GM18907 (cell line): ENCODE results near the gene DUSP8.
A peak's percentile ranks its signal among the peaks of the same experiment; 100 is the strongest.
"Not testable (repeated sequence)": the region's sequence is repeated elsewhere in the genome, so short reads cannot be mapped to it uniquely, and the experiment has no call there.

Experiments
- ATAC-seq: cut with Tn5 transposase; IDR thresholded peaks from one replicate; pipeline ENCODE4 v1.9.1; 2021; ENCODE audit warnings: mild to moderate bottlenecking, moderate library complexity; ENCODE audit not compliant: unreplicated experiment

DUSP8 gene

GRCh38 chr11:1572197-1573076 lies at the start of gene DUSP8:
Gene DUSP8 (minus strand): TSS chr11:1572271. CDS start chr11:1565826, 6,445 bp downstream.
- no peak for ATAC-seq

- no peak for ATAC-seq
Observed at GRCh38 chr11:1619449-1619848, 47.4 kb upstream of the DUSP8 start.

GRCh38 chr11:1618231-1618630 lies 46.2 kb upstream of the DUSP8 start:
- ATAC-seq: no peak

- ATAC-seq: no peak
Observed at GRCh38 chr11:1608363-1608762, 36.3 kb upstream of the DUSP8 start, which contains the start of gene KRTAP5-3. Gene KRTAP5-3 (minus strand): TSS chr11:1608463. CDS start chr11:1608385, 78 bp downstream.

GRCh38 chr11:1607901-1608300 lies 35.8 kb upstream of the DUSP8 start:
- not testable (repeated sequence) for ATAC-seq

- not testable (repeated sequence) for ATAC-seq
Observed at GRCh38 chr11:1607156-1607845, 35.2 kb upstream of the DUSP8 start.

- ATAC-seq: peak; percentile 86
Observed at GRCh38 chr11:1605923-1606322, 33.9 kb upstream of the DUSP8 start.

- ATAC-seq: no peak
Observed at GRCh38 chr11:1604711-1605110, 32.6 kb upstream of the DUSP8 start.

GRCh38 chr11:1604181-1604580 lies 32.1 kb upstream of the DUSP8 start:
- ATAC-seq: no peak

GRCh38 chr11:1603629-1604028 lies 31.6 kb upstream of the DUSP8 start:
- ATAC-seq: no peak

- not testable (repeated sequence) for ATAC-seq
Observed at GRCh38 chr11:1601663-1602062, 29.6 kb upstream of the DUSP8 start.

GRCh38 chr11:1600626-1601025 lies 28.6 kb upstream of the DUSP8 start:
- no peak for ATAC-seq

- no peak for ATAC-seq
Observed at GRCh38 chr11:1598816-1599215, 26.7 kb upstream of the DUSP8 start.

GRCh38 chr11:1598406-1598805 lies 26.3 kb upstream of the DUSP8 start:
- ATAC-seq: not testable (repeated sequence)

GRCh38 chr11:1597994-1598380 lies 25.9 kb upstream of the DUSP8 start, which contains the start of gene KRTAP5-2:
Gene KRTAP5-2 (minus strand): TSS chr11:1598294. CDS start chr11:1598250, 44 bp downstream.
- no peak for ATAC-seq

- ATAC-seq: no peak
Observed at GRCh38 chr11:1597331-1597993, 25.4 kb upstream of the DUSP8 start.

- not testable (repeated sequence) for ATAC-seq
Observed at GRCh38 chr11:1596576-1597121, 24.6 kb upstream of the DUSP8 start.

- ATAC-seq: not testable (repeated sequence)
Observed at GRCh38 chr11:1595994-1596575, 24.0 kb upstream of the DUSP8 start.

GRCh38 chr11:1592628-1593027 lies 20.6 kb upstream of the DUSP8 start:
- ATAC-seq: no peak

- ATAC-seq: no peak
Observed at GRCh38 chr11:1589996-1590395, 17.9 kb upstream of the DUSP8 start.
